Neural cell (in vitro differentiated cells): ENCODE measurements around the gene RAVER2. TPM values are rescaled to one million over a fixed set of nuclear protein-coding genes. Genes with fewer than 3 reads are reported as not detected.
"Not testable (repeated sequence)": the region's sequence is repeated elsewhere in the genome, so short reads cannot be mapped to it uniquely, and the experiment has no call there.

ENCODE experiments used
- H2AFZ ChIP-seq: fragments of 200-600, 300-800 bp; sonication (generic), shearing (Covaris generic); 2 replicates; pipeline ENCODE4 v1.6.0; 2014; ENCODE audit warnings: low read depth, mild to moderate bottlenecking, antibody characterized with exemption, low read length, moderate library complexity
- H3F3A ChIP-seq: fragments of 200-600 bp; shearing (Covaris generic); 2 replicates; pipeline ENCODE4 v1.6.1; 2016; ENCODE audit warnings: mild to moderate bottlenecking, moderate library complexity, mixed read lengths, antibody characterized with exemption, low read length; ENCODE audit not compliant: insufficient read depth, poor library complexity, severe bottlenecking
- H3K27ac ChIP-seq: fragments of 200-600, 300-800 bp; sonication (generic), shearing (Covaris generic); 2 replicates; pipeline ENCODE4 v1.5.1; 2014; ENCODE audit warnings: mild to moderate bottlenecking, low read length, moderate library complexity
- H3K27me3 ChIP-seq: fragments of 300-800, 200-600 bp; sonication (generic), shearing (Covaris generic); 2 replicates; pipeline ENCODE4 v1.6.0; 2014; ENCODE audit warnings: mild to moderate bottlenecking, low read depth, low read length, moderate library complexity; ENCODE audit not compliant: insufficient read depth
- H3K36me3 ChIP-seq: fragments of 300-800, 200-600 bp; sonication (generic), shearing (Covaris generic); 2 replicates; pipeline ENCODE4 v1.5.1; 2014; ENCODE audit warnings: mild to moderate bottlenecking, antibody characterized with exemption, low read length, moderate library complexity; ENCODE audit not compliant: insufficient read depth
- H3K4me2 ChIP-seq: fragments of 300-800, 200-600 bp; sonication (generic), shearing (Covaris generic); 2 replicates; pipeline ENCODE4 v1.6.0; 2014; ENCODE audit warnings: mild to moderate bottlenecking, low read length
- H3K4me3 ChIP-seq: fragments of 300-800, 200-600 bp; sonication (generic), shearing (Covaris generic); 2 replicates; pipeline ENCODE4 v1.5.1; 2014; ENCODE audit warnings: mild to moderate bottlenecking, low read length, moderate library complexity
- H3K79me2 ChIP-seq: fragments of 200-600 bp; shearing (Covaris generic); replicated peaks from 2 replicates; pipeline ENCODE4 v1.6.0; 2014; ENCODE audit warnings: mild to moderate bottlenecking, low read length, moderate library complexity; ENCODE audit not compliant: insufficient read depth
- H3K9ac ChIP-seq: fragments of 300-800, 200-600 bp; sonication (generic), shearing (Covaris generic); 2 replicates; pipeline ENCODE4 v1.6.1; 2016; ENCODE audit warnings: mild to moderate bottlenecking, low read length, mixed read lengths
- H3K9me2 ChIP-seq: fragments of 200-600 bp; shearing (Covaris generic); 2 replicates; pipeline ENCODE4 v1.6.1; 2016; ENCODE audit warnings: mild to moderate bottlenecking, low read length, mixed read lengths; ENCODE audit not compliant: insufficient read depth
- H3K9me3 ChIP-seq: fragments of 200-600, 300-800 bp; sonication (generic), shearing (Covaris generic); 2 replicates; pipeline ENCODE4 v1.6.1; 2016; ENCODE audit warnings: mild to moderate bottlenecking, mixed run types, low read length, moderate library complexity, mixed read lengths
- H4K20me1 ChIP-seq: fragments of 200-600 bp; shearing (Covaris generic); 2 replicates; pipeline ENCODE4 v1.6.1; 2016; ENCODE audit warnings: mild to moderate bottlenecking, mixed run types; ENCODE audit not compliant: insufficient read depth
- EZH2 ChIP-seq: fragments of 200-600, 300-800 bp; shearing (Covaris generic), sonication (generic); IDR thresholded peaks from 2 replicates; pipeline ENCODE4 v1.6.1; 2014; ENCODE audit warnings: antibody characterized with exemption, low read length, borderline replicate concordance, mild to moderate bottlenecking; ENCODE audit not compliant: insufficient read depth, poor library complexity, severe bottlenecking
- MXI1 ChIP-seq: fragments of 450-650 bp; conservative IDR thresholded peaks from 2 replicates; pipeline ENCODE4 v1.6.1; 2014; ENCODE audit warnings: antibody characterized with exemption, mild to moderate bottlenecking; ENCODE audit not compliant: poor library complexity, severe bottlenecking
- POLR2AphosphoS5 ChIP-seq: IDR thresholded peaks from 2 replicates; pipeline ENCODE4 v1.6.1; 2012
- RAD21 ChIP-seq: fragments of 450-650 bp; conservative IDR thresholded peaks from 2 replicates; pipeline ENCODE4 v1.6.1; 2014; ENCODE audit warnings: antibody characterized with exemption, mild to moderate bottlenecking, moderate library complexity
- REST ChIP-seq: IDR thresholded peaks from 2 replicates; pipeline ENCODE4 v1.6.1; 2012; ENCODE audit warnings: borderline replicate concordance
- SMC3 ChIP-seq: fragments of 450-650 bp; conservative IDR thresholded peaks from 2 replicates; pipeline ENCODE4 v1.6.1; 2014; ENCODE audit warnings: antibody characterized with exemption, mild to moderate bottlenecking, moderate library complexity; ENCODE audit not compliant: poor library complexity
- TAF1 ChIP-seq: IDR thresholded peaks from 2 replicates; pipeline ENCODE4 v1.6.1; 2012; ENCODE audit warnings: low read depth
- polyA plus RNA-seq: library from polyadenylated mRNA; depleted of rRNA; stranded (reverse); fragments of >200 nt; gene quantifications from 2 replicates; pipeline ENCODE4 v1.2.3, GENCODE V29; 2014

Gene RAVER2
- polyA plus RNA-seq, 1 donor from 2014 or later, result 8.1 TPM

GRCh38 chr1:64773306-64773705 is 28.4 kb downstream of the RAVER2 start:
- not testable (repeated sequence) for H3K27me3 ChIP-seq, H3F3A ChIP-seq, H3K9ac ChIP-seq, H3K4me2 ChIP-seq, H3K4me3 ChIP-seq, H4K20me1 ChIP-seq, H3K36me3 ChIP-seq, H3K9me3 ChIP-seq, H3K9me2 ChIP-seq, H3K79me2 ChIP-seq, H3K27ac ChIP-seq, H2AFZ ChIP-seq

- no peaks in the 10 kb centered on the region for H3K36me3 ChIP-seq
- H4K20me1 ChIP-seq, result no peaks in the 10 kb centered on the region
- no peaks in the 10 kb centered on the region for H3K27me3 ChIP-seq
- H3K9ac ChIP-seq, result no peak overlapping the region
- H3K4me2 ChIP-seq, result no peak overlapping the region
- no peaks in the 10 kb centered on the region for H3K9me3 ChIP-seq
- TF ChIP-seq MXI1 (no peak), RAD21 (no peak), TAF1 (no peak), POLR2AphosphoS5 (no peak), REST (no peak), SMC3 (no peak), EZH2 (no peak)
- no peak overlapping the region for H2AFZ ChIP-seq
- H3K79me2 ChIP-seq, result no peaks in the 10 kb centered on the region
- no peak overlapping the region for H3K4me3 ChIP-seq
- no peak overlapping the region for H3K27ac ChIP-seq
- H3F3A ChIP-seq, result no peaks in the 10 kb centered on the region
- no peaks in the 10 kb centered on the region for H3K9me2 ChIP-seq
These were observed 30.2 kb downstream of the RAVER2 start for GRCh38 chr1:64775113-64775512.

GRCh38 chr1:64782044-64782443 is 37.2 kb downstream of the RAVER2 start:
- not testable (repeated sequence) for H3K79me2 ChIP-seq, H3K27ac ChIP-seq, H3K4me2 ChIP-seq, H3K4me3 ChIP-seq, H4K20me1 ChIP-seq, H3K9me2 ChIP-seq, H2AFZ ChIP-seq, H3K27me3 ChIP-seq, H3K9me3 ChIP-seq, H3K9ac ChIP-seq, H3K36me3 ChIP-seq, H3F3A ChIP-seq

- H3K4me2 ChIP-seq, H3F3A ChIP-seq, H2AFZ ChIP-seq, H3K4me3 ChIP-seq, H3K27ac ChIP-seq, H3K36me3 ChIP-seq, H3K9ac ChIP-seq, H3K9me3 ChIP-seq, H3K27me3 ChIP-seq, H3K9me2 ChIP-seq, H3K79me2 ChIP-seq, H4K20me1 ChIP-seq: not testable (repeated sequence)
These were observed 38.0 kb downstream of the RAVER2 start for GRCh38 chr1:64782848-64783247.
